Glomerular visceral epithelial cell (primary cell): ENCODE data around the gene LRRC9.
A peak's percentile ranks its signal among the peaks of the same experiment; 100 is the strongest.
"Not testable (repeated sequence)": the region's sequence is repeated elsewhere in the genome, so short reads cannot be mapped to it uniquely, and the experiment has no call there.

Experiments
- DNase-seq: peaks from one replicate; pipeline ENCODE4 v3.0.0-alpha.2; 2016; ENCODE audit errors: extremely low spot score

Gene LRRC9

GRCh38 chr14:60064491-60065072 is 144.6 kb downstream of the LRRC9 start:
- peak; percentile 15 for DNase-seq

- DNase-seq: no peak
Observed at GRCh38 chr14:60067882-60068281, 147.9 kb downstream of the LRRC9 start.

GRCh38 chr14:60079723-60080122 is 159.8 kb downstream of the LRRC9 start:
- DNase-seq: no peak

- DNase-seq: no peak
Observed at GRCh38 chr14:60085085-60085484, 165.1 kb downstream of the LRRC9 start.

- no peak for DNase-seq
Observed at GRCh38 chr14:60085693-60086092, 165.7 kb downstream of the LRRC9 start.

- DNase-seq: no peak
Observed at GRCh38 chr14:60087668-60088067, 167.7 kb downstream of the LRRC9 start.

- no peak for DNase-seq
Observed at GRCh38 chr14:60089221-60089620, 169.3 kb downstream of the LRRC9 start.

GRCh38 chr14:60090864-60091519 is 171.0 kb downstream of the LRRC9 start:
- peak; percentile 72 for DNase-seq

- DNase-seq: peak; percentile 98
Observed at GRCh38 chr14:60091550-60092525, 171.9 kb downstream of the LRRC9 start, which contains the start of gene PCNX4. PCNX4 (plus strand) TSS chr14:60091923; CDS start chr14:60107639, 15,716 bp downstream.

- peak; percentile 28 for DNase-seq
Observed at GRCh38 chr14:60092526-60092920, 172.6 kb downstream of the LRRC9 start.

GRCh38 chr14:60093080-60093479 is 173.1 kb downstream of the LRRC9 start:
- no peak for DNase-seq

- DNase-seq: peak; percentile 5
Observed at GRCh38 chr14:60093606-60094005, 173.7 kb downstream of the LRRC9 start.

GRCh38 chr14:60094306-60094897 is 174.5 kb downstream of the LRRC9 start:
- peak; percentile 85 for DNase-seq

- no peak for DNase-seq
Observed at GRCh38 chr14:60095231-60095630, 175.3 kb downstream of the LRRC9 start.

- no peak for DNase-seq
Observed at GRCh38 chr14:60095781-60096450, 176.0 kb downstream of the LRRC9 start.

- DNase-seq: no peak
Observed at GRCh38 chr14:60097974-60098373, 178.0 kb downstream of the LRRC9 start.

GRCh38 chr14:60099855-60100254 is 179.9 kb downstream of the LRRC9 start:
- not testable (repeated sequence) for DNase-seq

- peak; percentile 7 for DNase-seq
Observed at GRCh38 chr14:60101786-60102185, 181.8 kb downstream of the LRRC9 start.

- DNase-seq: peak; percentile 38
Observed at GRCh38 chr14:60102389-60102788, 182.4 kb downstream of the LRRC9 start.

GRCh38 chr14:60106339-60106738 is 186.4 kb downstream of the LRRC9 start:
- peak; percentile 74 for DNase-seq

- no peak for DNase-seq
Observed at GRCh38 chr14:60107477-60107876, 187.5 kb downstream of the LRRC9 start.
